ENCODE data around the gene BRF1. TPM values are rescaled to one million over a fixed set of nuclear protein-coding genes. Genes with fewer than 3 reads are reported as not detected.
"Not testable (repeated sequence)": the region's sequence is repeated elsewhere in the genome, so short reads cannot be mapped to it uniquely, and the experiment has no call there.

Gene BRF1
- total RNA-seq, 2 donors from 2014 or later = 16.2 to 17.2 TPM

DNA sequence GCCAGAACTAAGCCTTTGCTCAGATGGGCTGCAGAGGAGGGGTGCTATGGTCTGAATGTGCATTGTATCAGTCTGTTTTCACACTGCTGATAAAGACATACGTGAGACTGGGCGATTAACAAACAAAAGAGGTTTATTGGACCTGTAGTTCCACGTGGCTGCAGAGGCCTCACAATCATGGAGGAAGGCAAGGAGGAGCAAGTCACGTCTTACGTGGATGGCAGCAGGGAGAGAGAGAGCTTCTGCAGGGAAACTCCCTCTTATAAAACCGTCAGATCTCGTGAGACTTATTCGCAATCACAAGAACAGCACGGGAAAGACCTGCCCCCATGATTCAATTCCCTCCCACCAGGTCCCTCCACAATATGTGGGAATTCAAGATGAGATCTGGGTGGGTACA, 3.8 kb upstream of the BRF1 start:
- TF ChIP-seq CTCF (IDR thresholded peaks at IDR 0.05) = no peak
- no peaks in the 10 kb centered on the region for H3K9me3 ChIP-seq
- no peaks in the 10 kb centered on the region for H3K27me3 ChIP-seq
- no peaks in the 10 kb centered on the region for H3K36me3 ChIP-seq
- H3K4me3 ChIP-seq = no peak overlapping the region
- H3K4me1 ChIP-seq = peaks cover 0 to 12% of the 10 kb centered on the region in 2 donors
- no peak for DNase-seq (ENCODE audit: low spot score)
- H3K27ac ChIP-seq = no peak overlapping the region

DNA sequence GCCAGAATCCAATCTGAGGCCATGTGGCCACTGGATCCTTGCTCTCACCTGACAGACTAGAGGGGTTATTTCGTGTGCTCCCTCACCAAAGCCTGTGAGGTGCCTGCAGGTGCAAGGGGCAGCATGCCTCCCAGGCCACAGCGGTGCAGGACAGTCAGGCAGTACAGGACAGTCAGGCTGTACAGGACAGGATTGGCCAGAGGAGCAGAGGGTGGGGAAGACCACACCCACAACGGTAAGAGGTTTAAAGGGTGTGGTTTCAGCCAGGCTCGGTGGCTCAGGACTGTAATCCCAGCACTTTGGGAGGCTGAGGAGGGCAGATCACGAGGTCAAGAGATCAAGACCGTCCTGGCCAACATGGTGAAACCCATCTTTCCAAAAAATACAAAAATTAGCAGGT, 3.1 kb upstream of the BRF1 start:
- no peaks in the 10 kb centered on the region for H3K9me3 ChIP-seq
- DNase-seq (ENCODE audit: low spot score) = no peak
- no peaks in the 10 kb centered on the region for H3K36me3 ChIP-seq
- H3K4me1 ChIP-seq = peaks cover 0 to 18% of the 10 kb centered on the region in 2 donors
- no peak overlapping the region for H3K27ac ChIP-seq
- no peaks in the 10 kb centered on the region for H3K27me3 ChIP-seq
- no peak for TF ChIP-seq CTCF (IDR thresholded peaks at IDR 0.05)
- no peak overlapping the region for H3K4me3 ChIP-seq

GRCh38 chr14:105301915-105302249, 1.1 kb upstream of the BRF1 start:
- not testable (repeated sequence) for H3K27me3 ChIP-seq; DNase-seq (ENCODE audit: low spot score); H3K36me3 ChIP-seq; H3K9me3 ChIP-seq
- Histone ChIP-seq H3K4me3 (peak overlapping the region; percentile 66 to 69), H3K4me1 (peaks cover 0 to 24% of the 10 kb centered on the region in 2 donors), H3K27ac (peak overlapping the region; percentile 96)

GRCh38 chr14:105301103-105301914, 508 bp upstream of the BRF1 start:
- Histone ChIP-seq H3K4me1 (peaks cover 0 to 24% of the 10 kb centered on the region in 2 donors), H3K36me3 (no peaks in the 10 kb centered on the region), H3K4me3 (peak overlapping the region; percentile 66 to 69), H3K27me3 (no peaks in the 10 kb centered on the region), H3K27ac (peak overlapping the region; percentile 96), H3K9me3 (no peaks in the 10 kb centered on the region)
- no peak for TF ChIP-seq CTCF (IDR thresholded peaks at IDR 0.05)
- peak; percentile 95 for DNase-seq (ENCODE audit: low spot score)

DNA sequence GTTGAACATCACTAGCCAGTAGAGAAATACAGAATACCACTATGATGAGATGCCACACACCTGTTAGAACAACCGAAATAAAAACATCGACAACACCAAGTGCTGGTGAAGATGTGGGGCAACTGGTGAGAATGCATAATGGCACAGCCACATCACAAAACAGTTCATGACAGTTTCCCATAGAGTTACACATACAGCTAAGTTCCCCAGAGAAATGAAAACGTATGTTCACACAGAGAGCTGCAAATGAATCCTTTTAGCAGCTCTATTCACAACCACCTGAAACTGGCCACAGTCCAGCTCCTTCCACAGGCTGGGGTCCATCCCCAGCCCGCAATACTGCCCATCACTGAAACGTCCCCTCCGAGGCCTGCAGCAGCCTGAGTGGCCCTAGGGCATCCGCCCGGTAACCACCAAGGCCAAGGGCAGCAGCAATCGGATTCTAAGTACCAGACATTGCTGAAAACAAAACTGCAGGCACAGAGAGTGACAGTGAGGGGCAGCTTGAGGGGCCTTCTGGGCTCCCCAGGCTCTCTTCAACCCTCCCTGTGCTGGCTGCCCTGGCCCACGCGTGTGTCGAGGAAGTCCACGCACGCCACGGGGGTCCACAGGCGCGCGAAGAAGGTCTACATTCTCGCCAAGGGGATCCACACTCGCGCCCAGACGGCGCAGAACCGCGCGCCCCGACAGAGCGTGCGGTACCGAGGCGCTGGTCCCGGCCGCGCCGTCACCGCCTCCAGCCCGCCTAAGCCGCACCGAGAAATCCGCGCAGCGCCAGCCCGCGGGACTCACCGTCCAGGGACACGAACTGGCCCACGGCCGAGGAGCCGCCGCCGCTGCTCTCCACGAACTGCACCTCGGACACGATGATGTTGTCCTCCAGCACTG, 903 bp downstream of the BRF1 start:
- peak overlapping the region; percentile 66 to 69 for H3K4me3 ChIP-seq
- no peaks in the 10 kb centered on the region for H3K27me3 ChIP-seq
- no peak for DNase-seq (ENCODE audit: low spot score)
- H3K27ac ChIP-seq = peak overlapping the region; percentile 96
- no peaks in the 10 kb centered on the region for H3K9me3 ChIP-seq
- TF ChIP-seq CTCF (IDR thresholded peaks at IDR 0.05) = no peak
- H3K36me3 ChIP-seq = no peaks in the 10 kb centered on the region
- H3K4me1 ChIP-seq = peaks cover 0 to 25% of the 10 kb centered on the region in 2 donors

DNA sequence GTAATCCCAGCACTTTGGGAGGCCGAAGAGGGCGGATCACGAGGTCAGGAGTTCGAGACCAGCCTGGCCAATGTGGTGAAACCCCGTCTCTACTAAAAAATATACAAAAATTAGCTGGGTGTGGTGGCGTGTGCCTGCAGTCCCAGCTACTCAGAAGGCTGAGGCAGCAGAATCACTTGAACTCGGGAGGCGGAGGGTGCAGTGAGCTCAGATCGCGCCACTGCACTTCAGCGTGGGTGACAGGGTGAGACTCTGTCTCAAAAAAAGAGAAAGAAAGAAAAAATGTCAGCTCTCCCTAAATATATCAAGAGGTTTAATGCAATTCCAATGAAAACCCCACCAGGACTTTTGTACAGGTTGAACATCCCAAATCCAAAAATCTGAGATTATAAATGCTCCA, 3.5 kb downstream of the BRF1 start:
- H3K27ac ChIP-seq; H3K9me3 ChIP-seq; DNase-seq (ENCODE audit: low spot score); H3K36me3 ChIP-seq; H3K4me3 ChIP-seq; H3K27me3 ChIP-seq: not testable (repeated sequence)
- H3K4me1 ChIP-seq = peaks cover 0 to 51% of the 10 kb centered on the region in 2 donors

All from right atrium auricular region (tissue), 2 donors.